ENCODE results near the gene MPC2. TPM values are rescaled to one million over a fixed set of nuclear protein-coding genes. Genes with fewer than 3 reads are reported as not detected.
"Not testable (repeated sequence)": the region's sequence is repeated elsewhere in the genome, so short reads cannot be mapped to it uniquely, and the experiment has no call there.

Gene MPC2
- total RNA-seq, 2 donors from 2014 or later = 17.6 to 33.8 TPM

DNA sequence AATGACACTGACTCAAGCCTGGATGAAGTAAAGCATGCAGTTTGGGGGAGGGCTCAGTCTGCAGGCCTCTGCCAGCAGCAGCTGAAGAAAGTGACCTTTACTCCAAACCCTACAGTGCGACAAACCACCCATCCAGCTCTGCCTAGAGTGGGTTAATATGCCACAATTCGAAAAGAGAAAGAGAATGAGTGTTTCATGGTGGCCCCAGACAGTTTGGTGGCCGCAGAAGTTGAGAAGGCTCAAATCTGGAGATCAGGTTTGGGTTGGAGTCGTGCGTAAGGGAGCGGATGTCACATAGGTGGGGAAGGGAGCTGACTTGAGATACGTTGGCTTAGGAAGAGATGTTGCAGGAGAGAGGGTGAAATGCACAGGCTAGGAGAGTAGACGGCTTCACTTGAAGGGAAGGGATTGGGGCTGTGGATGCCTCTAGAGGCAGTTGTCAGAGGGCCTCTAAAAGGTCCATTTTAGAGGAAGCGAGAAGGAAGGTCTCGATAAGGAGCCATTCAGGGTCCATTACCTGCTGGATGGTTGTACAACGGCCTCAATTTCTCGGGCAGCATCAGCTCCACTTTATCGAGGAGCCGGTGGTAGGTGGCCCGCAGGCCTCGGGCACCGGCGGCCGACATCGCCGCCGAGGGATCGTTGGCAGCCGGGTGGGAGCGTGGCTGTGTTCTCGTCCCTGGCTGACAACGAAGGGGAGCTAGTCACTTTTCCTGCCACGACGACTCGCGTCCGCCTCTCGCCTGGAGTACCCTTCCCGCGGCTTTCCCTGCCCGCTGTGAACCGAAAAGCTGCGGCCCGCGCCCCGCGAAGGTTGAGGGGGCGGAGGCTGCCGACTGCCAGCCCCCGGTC is 1.4 kb downstream of the MPC2 start:
- TF ChIP-seq, protein P1, sequence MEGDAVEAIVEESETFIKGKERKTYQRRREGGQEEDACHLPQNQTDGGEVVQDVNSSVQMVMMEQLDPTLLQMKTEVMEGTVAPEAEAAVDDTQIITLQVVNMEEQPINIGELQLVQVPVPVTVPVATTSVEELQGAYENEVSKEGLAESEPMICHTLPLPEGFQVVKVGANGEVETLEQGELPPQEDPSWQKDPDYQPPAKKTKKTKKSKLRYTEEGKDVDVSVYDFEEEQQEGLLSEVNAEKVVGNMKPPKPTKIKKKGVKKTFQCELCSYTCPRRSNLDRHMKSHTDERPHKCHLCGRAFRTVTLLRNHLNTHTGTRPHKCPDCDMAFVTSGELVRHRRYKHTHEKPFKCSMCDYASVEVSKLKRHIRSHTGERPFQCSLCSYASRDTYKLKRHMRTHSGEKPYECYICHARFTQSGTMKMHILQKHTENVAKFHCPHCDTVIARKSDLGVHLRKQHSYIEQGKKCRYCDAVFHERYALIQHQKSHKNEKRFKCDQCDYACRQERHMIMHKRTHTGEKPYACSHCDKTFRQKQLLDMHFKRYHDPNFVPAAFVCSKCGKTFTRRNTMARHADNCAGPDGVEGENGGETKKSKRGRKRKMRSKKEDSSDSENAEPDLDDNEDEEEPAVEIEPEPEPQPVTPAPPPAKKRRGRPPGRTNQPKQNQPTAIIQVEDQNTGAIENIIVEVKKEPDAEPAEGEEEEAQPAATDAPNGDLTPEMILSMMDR (IDR thresholded peaks at IDR 0.05) = no peak
- Histone ChIP-seq H3K9me3 (no peaks in the 10 kb centered on the region), H3K36me3 (no peaks in the 10 kb centered on the region), H3K27ac (peak overlapping the region; percentile 93 to 95), H3K4me1 (ENCODE audit: control insufficient read depth in 1 of 2, low read depth in 2 of 2) (peaks cover 18 to 34% of the 10 kb centered on the region in 2 donors), H3K27me3 (replicated peaks; ENCODE audit: insufficient read depth) (no peaks in the 10 kb centered on the region), H3K4me3 (peak overlapping the region; percentile 87)
- ATAC-seq (ENCODE audit: insufficient number of reproducible peaks, low FRiP score, low read depth) (peak; percentile 7), DNase-seq (ENCODE audit: low spot score) (no peak)

DNA sequence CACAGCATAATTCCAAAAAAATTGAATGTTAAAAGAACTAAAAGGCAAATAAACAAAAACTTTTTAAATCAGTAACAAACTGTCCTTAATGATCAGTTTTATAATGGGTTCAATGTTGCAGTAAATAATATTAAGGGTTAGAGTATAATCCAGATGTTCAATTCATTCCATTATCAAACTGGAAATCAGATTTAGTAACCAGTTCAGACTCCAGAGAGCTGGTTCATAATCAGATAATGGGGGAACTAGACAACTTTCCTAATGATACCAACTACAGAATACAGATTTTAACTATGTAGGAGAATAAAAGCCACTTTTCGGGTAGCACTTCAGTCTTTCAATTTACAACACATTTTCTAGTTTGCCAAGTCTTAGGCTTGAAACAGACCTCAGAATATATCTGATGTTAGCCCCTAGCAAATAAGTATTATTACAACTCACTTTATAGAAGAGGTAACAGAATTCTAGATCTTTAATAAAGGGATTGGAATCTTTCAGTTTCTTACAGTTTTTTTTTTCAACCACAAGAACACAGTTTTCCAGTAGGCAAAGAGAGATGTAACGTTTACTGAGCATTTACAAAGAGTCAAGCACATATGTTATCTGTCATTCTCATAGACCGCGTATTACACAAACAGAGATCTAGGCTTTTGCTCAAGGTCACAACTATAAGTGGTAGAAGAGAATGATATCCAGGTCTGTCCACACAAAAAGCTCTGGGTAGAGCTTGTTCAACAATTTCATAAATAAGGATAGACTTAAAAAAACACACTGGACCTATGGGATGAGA is 2.3 kb downstream of the MPC2 start:
- peaks cover 24 to 42% of the 10 kb centered on the region in 2 donors for H3K4me1 ChIP-seq (ENCODE audit: control insufficient read depth in 1 of 2, low read depth in 2 of 2)
- H3K4me3 ChIP-seq = peak overlapping the region; percentile 87
- no peaks in the 10 kb centered on the region for H3K27me3 ChIP-seq (replicated peaks; ENCODE audit: insufficient read depth)
- no peaks in the 10 kb centered on the region for H3K9me3 ChIP-seq
- no peaks in the 10 kb centered on the region for H3K36me3 ChIP-seq
- TF ChIP-seq, protein P1 (IDR thresholded peaks at IDR 0.05) = no peak
- ATAC-seq (ENCODE audit: insufficient number of reproducible peaks, low FRiP score, low read depth) (no peak), DNase-seq (ENCODE audit: low spot score) (no peak)
- H3K27ac ChIP-seq = peak overlapping the region; percentile 93 to 95

DNA sequence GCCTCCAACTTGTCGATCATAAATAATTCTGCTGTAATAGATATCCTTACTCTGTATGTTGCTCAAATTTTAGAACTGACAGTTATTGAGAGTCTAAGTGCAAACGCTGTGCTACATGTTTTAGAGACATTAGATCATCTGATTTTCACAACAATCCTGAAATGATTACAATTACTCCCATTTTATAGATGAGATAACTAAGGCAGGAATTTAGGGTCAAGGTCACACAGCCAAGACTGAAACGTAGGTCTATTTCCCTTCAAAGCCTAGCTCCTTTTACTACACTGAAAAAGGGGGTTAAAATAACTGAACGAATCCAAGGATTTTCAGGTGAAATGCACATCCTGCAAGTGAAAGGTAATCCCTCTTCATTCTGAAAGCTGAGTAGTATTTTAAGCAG is 3.1 kb downstream of the MPC2 start:
- no peak for ATAC-seq (ENCODE audit: insufficient number of reproducible peaks, low FRiP score, low read depth)
- Histone ChIP-seq H3K27me3 (replicated peaks; ENCODE audit: insufficient read depth) (no peaks in the 10 kb centered on the region), H3K4me1 (ENCODE audit: control insufficient read depth in 1 of 2, low read depth in 2 of 2) (peaks cover 24 to 43% of the 10 kb centered on the region in 2 donors), H3K4me3 (peak overlapping the region; percentile 87), H3K27ac (peak overlapping the region; percentile 3 to 95), H3K36me3 (no peaks in the 10 kb centered on the region), H3K9me3 (no peaks in the 10 kb centered on the region)
- DNase-seq (ENCODE audit: low spot score) = no peak
- TF ChIP-seq, protein P1 (IDR thresholded peaks at IDR 0.05) = no peak

DNA sequence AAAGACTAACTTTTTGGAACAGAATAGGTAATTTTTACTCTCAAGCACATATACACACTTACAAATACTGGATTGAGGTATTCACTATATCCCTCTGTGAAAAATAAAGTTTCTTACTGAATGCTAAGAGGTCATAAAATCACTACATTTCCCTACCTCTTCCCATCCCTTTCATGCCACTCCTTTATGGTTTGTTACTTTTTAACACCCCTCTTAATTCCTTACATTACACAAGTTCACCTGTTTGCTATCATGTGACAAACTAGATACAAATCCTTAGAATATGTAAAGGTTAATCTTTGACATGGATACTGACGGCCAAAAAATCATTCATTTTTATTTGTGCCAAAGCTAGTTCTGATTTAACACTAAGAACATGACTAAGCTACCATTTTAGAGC is 7.1 kb downstream of the MPC2 start:
- ATAC-seq (ENCODE audit: insufficient number of reproducible peaks, low FRiP score, low read depth) = no peak
- H3K4me1 ChIP-seq (ENCODE audit: control insufficient read depth in 1 of 2, low read depth in 2 of 2) = peaks cover 17 to 36% of the 10 kb centered on the region in 2 donors

DNA sequence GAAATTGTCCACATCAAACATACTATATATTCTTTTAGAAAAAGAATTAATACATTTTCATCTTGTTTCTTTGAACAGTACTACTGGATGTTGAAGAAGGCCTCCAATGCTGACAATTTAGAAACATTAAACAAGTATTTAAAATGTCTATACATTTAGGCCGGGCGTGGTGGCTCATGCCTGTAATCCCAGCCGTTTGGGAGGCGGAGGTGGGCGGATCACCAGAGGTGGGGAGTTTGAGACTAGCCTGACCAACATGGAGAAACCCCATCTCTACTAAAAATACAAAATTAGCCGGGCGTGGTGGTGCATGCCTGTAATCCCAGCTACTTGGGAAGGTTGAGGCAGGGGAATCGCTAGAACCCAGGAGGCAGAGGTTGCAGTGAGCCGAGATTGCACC is 8.0 kb downstream of the MPC2 start:
- not testable (repeated sequence) for H3K27ac ChIP-seq, H3K9me3 ChIP-seq
- peaks cover 11 to 29% of the 10 kb centered on the region in 2 donors for H3K4me1 ChIP-seq (ENCODE audit: control insufficient read depth in 1 of 2, low read depth in 2 of 2)

More for the DNA sequence above, 7.1 kb downstream of the MPC2 start:
- no peak overlapping the region for H3K27ac ChIP-seq
- H3K4me3 ChIP-seq = no peak overlapping the region
- TF ChIP-seq, protein P1 (IDR thresholded peaks at IDR 0.05) = no peak
- no peak for DNase-seq (ENCODE audit: low spot score)
- H3K27me3 ChIP-seq (replicated peaks; ENCODE audit: insufficient read depth) = no peaks in the 10 kb centered on the region
- no peaks in the 10 kb centered on the region for H3K9me3 ChIP-seq
- H3K36me3 ChIP-seq = no peaks in the 10 kb centered on the region

More for the DNA sequence above, 8.0 kb downstream of the MPC2 start:
- DNase-seq (ENCODE audit: low spot score); H3K36me3 ChIP-seq; ATAC-seq (ENCODE audit: insufficient number of reproducible peaks, low FRiP score, low read depth); H3K4me3 ChIP-seq; H3K27me3 ChIP-seq (replicated peaks; ENCODE audit: insufficient read depth): not testable (repeated sequence)

All from thoracic aorta (tissue), 2 donors.